ENCODE data around the gene CHD1L.

The CHD1L gene

GRCh38 chr1:147243228-147243685 lies 773 bp downstream of the CHD1L start:
- Histone ChIP-seq H3K79me2 (ENCODE audit: insufficient read depth, low read length) (peaks cover 56% of the 10 kb centered on the region), H3F3A (ENCODE audit: low read depth) (no peaks in the 10 kb centered on the region), H3K36me3 (ENCODE audit: insufficient read depth, low read length) (no peaks in the 10 kb centered on the region), H3K9me3 (ENCODE audit: insufficient read depth, low read depth, low read length) (no peaks in the 10 kb centered on the region), H3K9me2 (replicated peaks; ENCODE audit: low read depth, low read length) (no peaks in the 10 kb centered on the region), H3K27me3 (ENCODE audit: insufficient read depth, low read length, poor library complexity, severe bottlenecking) (no peaks in the 10 kb centered on the region), H3K4me2 (ENCODE audit: low read depth, low read length, poor library complexity, severe bottlenecking) (peak overlapping the region; percentile 95), H2AFZ (ENCODE audit: low read length) (peak overlapping the region; percentile 97), H4K20me1 (ENCODE audit: insufficient read depth, low read length, poor library complexity, severe bottlenecking) (peaks cover 50% of the 10 kb centered on the region), H3K4me1 (ENCODE audit: insufficient read depth, low read length, poor library complexity, severe bottlenecking) (peaks cover 45% of the 10 kb centered on the region), H3K9ac (ENCODE audit: low read depth, low read length, poor library complexity, severe bottlenecking) (peak overlapping the region; percentile 93), H3K4me3 (ENCODE audit: low read length, poor library complexity, severe bottlenecking) (peak overlapping the region; percentile 89)
- no peak for TF ChIP-seq EZH2phosphoT487 (IDR thresholded peaks at IDR 0.05; ENCODE audit: borderline replicate concordance)
- TF ChIP-seq, protein P1, sequence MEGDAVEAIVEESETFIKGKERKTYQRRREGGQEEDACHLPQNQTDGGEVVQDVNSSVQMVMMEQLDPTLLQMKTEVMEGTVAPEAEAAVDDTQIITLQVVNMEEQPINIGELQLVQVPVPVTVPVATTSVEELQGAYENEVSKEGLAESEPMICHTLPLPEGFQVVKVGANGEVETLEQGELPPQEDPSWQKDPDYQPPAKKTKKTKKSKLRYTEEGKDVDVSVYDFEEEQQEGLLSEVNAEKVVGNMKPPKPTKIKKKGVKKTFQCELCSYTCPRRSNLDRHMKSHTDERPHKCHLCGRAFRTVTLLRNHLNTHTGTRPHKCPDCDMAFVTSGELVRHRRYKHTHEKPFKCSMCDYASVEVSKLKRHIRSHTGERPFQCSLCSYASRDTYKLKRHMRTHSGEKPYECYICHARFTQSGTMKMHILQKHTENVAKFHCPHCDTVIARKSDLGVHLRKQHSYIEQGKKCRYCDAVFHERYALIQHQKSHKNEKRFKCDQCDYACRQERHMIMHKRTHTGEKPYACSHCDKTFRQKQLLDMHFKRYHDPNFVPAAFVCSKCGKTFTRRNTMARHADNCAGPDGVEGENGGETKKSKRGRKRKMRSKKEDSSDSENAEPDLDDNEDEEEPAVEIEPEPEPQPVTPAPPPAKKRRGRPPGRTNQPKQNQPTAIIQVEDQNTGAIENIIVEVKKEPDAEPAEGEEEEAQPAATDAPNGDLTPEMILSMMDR (conservative IDR thresholded peaks at IDR 0.05; ENCODE audit: low read length): no peak

- Histone ChIP-seq H3K79me2 (ENCODE audit: insufficient read depth, low read length) (peaks cover 61% of the 10 kb centered on the region), H3K4me3 (ENCODE audit: low read length, poor library complexity, severe bottlenecking) (peak overlapping the region; percentile 89), H3K4me2 (ENCODE audit: low read depth, low read length, poor library complexity, severe bottlenecking) (peak overlapping the region; percentile 95), H2AFZ (ENCODE audit: low read length) (no peak overlapping the region), H3F3A (ENCODE audit: low read depth) (no peaks in the 10 kb centered on the region), H3K9me2 (replicated peaks; ENCODE audit: low read depth, low read length) (no peaks in the 10 kb centered on the region), H3K9ac (ENCODE audit: low read depth, low read length, poor library complexity, severe bottlenecking) (peak overlapping the region; percentile 93), H3K4me1 (ENCODE audit: insufficient read depth, low read length, poor library complexity, severe bottlenecking) (peaks cover 45% of the 10 kb centered on the region), H3K9me3 (ENCODE audit: insufficient read depth, low read depth, low read length) (no peaks in the 10 kb centered on the region), H3K36me3 (ENCODE audit: insufficient read depth, low read length) (no peaks in the 10 kb centered on the region), H4K20me1 (ENCODE audit: insufficient read depth, low read length, poor library complexity, severe bottlenecking) (peaks cover 50% of the 10 kb centered on the region), H3K27me3 (ENCODE audit: insufficient read depth, low read length, poor library complexity, severe bottlenecking) (no peaks in the 10 kb centered on the region)
- TF ChIP-seq EZH2phosphoT487 (IDR thresholded peaks at IDR 0.05; ENCODE audit: borderline replicate concordance): no peak
- TF ChIP-seq, protein P1 (conservative IDR thresholded peaks at IDR 0.05; ENCODE audit: low read length): no peak
Measured at GRCh38 chr1:147243841-147244240, 1.4 kb downstream of the CHD1L start.

- Histone ChIP-seq H3K9me3 (ENCODE audit: insufficient read depth, low read depth, low read length) (no peaks in the 10 kb centered on the region), H3F3A (ENCODE audit: low read depth) (no peaks in the 10 kb centered on the region), H4K20me1 (ENCODE audit: insufficient read depth, low read length, poor library complexity, severe bottlenecking) (peaks cover 59% of the 10 kb centered on the region), H2AFZ (ENCODE audit: low read length) (no peak overlapping the region), H3K9ac (ENCODE audit: low read depth, low read length, poor library complexity, severe bottlenecking) (peak overlapping the region; percentile 93), H3K79me2 (ENCODE audit: insufficient read depth, low read length) (peaks cover 74% of the 10 kb centered on the region), H3K27me3 (ENCODE audit: insufficient read depth, low read length, poor library complexity, severe bottlenecking) (no peaks in the 10 kb centered on the region), H3K36me3 (ENCODE audit: insufficient read depth, low read length) (no peaks in the 10 kb centered on the region), H3K4me1 (ENCODE audit: insufficient read depth, low read length, poor library complexity, severe bottlenecking) (peaks cover 51% of the 10 kb centered on the region), H3K9me2 (replicated peaks; ENCODE audit: low read depth, low read length) (no peaks in the 10 kb centered on the region), H3K4me2 (ENCODE audit: low read depth, low read length, poor library complexity, severe bottlenecking) (peak overlapping the region; percentile 95), H3K4me3 (ENCODE audit: low read length, poor library complexity, severe bottlenecking) (peak overlapping the region; percentile 89)
- TF ChIP-seq, protein P1 (conservative IDR thresholded peaks at IDR 0.05; ENCODE audit: low read length): no peak
- TF ChIP-seq EZH2phosphoT487 (IDR thresholded peaks at IDR 0.05; ENCODE audit: borderline replicate concordance): no peak
Measured at GRCh38 chr1:147245129-147245528, 2.6 kb downstream of the CHD1L start.

Data from Loucy (cell line).